Measurements from ENCODE around the gene IGDCC3. TPM values are rescaled to one million over a fixed set of nuclear protein-coding genes. Genes with fewer than 3 reads are reported as not detected.

Gene IGDCC3
- total RNA-seq, 1 experiment from 2014 or later, result 53.5 TPM

DNA sequence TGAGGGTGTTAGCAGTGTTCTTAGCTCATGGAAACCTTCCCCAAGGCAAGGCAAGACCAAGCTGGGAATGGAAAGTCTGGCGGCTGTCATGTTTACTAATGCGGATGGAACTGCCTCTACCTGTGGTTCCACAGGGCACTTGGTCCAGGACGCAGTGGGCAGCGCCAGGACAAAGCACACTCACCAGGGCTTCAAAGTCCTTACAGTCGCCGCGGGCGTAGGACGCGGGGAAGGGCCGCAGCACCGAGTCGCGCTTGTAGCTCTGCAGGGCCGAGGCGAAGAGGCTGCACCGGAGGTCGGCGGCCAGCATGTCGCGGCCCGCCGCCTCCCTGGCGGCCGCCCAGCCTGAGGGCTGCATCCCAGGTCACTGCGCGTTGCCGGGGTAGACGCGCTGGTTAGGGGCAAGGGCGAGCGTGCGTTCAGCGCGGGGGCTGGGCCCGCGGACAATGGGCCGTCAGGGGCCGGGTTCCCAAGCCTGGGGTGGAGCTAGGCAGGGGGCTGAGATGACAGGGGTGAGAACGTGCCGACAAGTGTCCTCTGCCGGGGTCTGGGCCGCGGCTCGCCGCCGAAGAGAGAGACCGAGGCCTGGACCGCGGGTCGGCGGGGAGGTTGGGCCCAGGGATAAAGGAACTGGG, 91.6 kb downstream of the IGDCC3 start (continued):
- TF ChIP-seq, protein P1, sequence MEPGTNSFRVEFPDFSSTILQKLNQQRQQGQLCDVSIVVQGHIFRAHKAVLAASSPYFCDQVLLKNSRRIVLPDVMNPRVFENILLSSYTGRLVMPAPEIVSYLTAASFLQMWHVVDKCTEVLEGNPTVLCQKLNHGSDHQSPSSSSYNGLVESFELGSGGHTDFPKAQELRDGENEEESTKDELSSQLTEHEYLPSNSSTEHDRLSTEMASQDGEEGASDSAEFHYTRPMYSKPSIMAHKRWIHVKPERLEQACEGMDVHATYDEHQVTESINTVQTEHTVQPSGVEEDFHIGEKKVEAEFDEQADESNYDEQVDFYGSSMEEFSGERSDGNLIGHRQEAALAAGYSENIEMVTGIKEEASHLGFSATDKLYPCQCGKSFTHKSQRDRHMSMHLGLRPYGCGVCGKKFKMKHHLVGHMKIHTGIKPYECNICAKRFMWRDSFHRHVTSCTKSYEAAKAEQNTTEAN (CRISPR knock-in tag; IDR thresholded peaks at IDR 0.05), result 0 out of 2 replicates have a peak, but pooled peaks have one; percentile 51

DNA sequence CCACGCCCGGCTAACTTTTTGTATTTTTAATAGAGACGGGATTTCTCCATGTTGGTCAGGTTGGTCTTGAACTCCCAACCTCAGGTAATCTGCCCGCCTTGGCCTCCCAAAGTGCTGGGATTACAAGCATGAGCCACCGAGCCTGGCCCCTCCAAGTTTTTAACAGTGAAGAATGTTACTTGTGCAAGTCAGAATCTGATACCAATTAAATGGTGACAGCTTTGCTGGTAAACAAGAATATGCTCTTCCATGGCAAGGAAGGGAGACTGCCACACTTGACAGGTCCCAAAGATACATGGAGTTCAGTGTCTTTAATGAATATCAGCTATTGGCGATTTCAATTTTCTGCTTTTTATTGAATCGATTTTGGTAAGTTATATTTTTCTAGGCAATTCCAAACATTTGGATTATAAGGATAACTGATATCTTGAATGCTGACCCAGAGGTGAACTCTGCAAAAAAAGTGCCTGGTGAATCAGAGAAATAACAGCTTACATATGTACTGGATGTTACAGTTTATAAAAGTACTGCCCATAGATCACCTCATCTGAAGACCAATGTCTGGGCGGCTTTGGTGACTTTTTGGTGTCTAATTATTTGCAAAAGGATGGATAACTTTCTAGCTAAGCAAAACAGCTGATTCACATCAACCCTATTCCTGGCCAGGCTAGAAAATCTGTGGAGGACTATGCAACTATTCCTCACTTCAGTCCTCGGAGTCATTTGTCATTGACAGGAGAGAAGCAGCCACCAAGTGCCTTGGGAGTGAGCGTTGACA, 92.3 kb downstream of the IGDCC3 start:
- no peaks in the 10 kb centered on the region for H3K9me3 Mint-ChIP-seq
- CTCF ChIA-PET, result interaction anchor here (0.6 to 2.9 kb wide), 19 partner anchors 7 to 277 kb away, joined by 3 to 21 read pairs (median 6); partner anchors contain the start of genes CILP and CLPX
- no peaks in the 10 kb centered on the region for H3K36me3 Mint-ChIP-seq
- no peak overlapping the region for H3K27ac Mint-ChIP-seq
- POLR2A ChIA-PET, result interaction anchor here (0.6 to 2.6 kb wide), 6 partner anchors 12 to 101 kb away, joined by 3 to 16 read pairs (median 6); partner anchors contain the start of genes CLPX and RNU5B-1
- ATAC-seq (no peak), DNase-seq (ENCODE audit: low spot score) (no peak)
- H3K4me3 Mint-ChIP-seq, result peak overlapping the region; percentile 76
- peaks cover 19% of the 10 kb centered on the region for H3K4me1 Mint-ChIP-seq
- peaks cover 36% of the 10 kb centered on the region for H3K27me3 Mint-ChIP-seq (ENCODE audit: low read depth)
- TF ChIP-seq, protein P2, sequence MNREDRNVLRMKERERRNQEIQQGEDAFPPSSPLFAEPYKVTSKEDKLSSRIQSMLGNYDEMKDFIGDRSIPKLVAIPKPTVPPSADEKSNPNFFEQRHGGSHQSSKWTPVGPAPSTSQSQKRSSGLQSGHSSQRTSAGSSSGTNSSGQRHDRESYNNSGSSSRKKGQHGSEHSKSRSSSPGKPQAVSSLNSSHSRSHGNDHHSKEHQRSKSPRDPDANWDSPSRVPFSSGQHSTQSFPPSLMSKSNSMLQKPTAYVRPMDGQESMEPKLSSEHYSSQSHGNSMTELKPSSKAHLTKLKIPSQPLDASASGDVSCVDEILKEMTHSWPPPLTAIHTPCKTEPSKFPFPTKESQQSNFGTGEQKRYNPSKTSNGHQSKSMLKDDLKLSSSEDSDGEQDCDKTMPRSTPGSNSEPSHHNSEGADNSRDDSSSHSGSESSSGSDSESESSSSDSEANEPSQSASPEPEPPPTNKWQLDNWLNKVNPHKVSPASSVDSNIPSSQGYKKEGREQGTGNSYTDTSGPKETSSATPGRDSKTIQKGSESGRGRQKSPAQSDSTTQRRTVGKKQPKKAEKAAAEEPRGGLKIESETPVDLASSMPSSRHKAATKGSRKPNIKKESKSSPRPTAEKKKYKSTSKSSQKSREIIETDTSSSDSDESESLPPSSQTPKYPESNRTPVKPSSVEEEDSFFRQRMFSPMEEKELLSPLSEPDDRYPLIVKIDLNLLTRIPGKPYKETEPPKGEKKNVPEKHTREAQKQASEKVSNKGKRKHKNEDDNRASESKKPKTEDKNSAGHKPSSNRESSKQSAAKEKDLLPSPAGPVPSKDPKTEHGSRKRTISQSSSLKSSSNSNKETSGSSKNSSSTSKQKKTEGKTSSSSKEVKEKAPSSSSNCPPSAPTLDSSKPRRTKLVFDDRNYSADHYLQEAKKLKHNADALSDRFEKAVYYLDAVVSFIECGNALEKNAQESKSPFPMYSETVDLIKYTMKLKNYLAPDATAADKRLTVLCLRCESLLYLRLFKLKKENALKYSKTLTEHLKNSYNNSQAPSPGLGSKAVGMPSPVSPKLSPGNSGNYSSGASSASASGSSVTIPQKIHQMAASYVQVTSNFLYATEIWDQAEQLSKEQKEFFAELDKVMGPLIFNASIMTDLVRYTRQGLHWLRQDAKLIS (CRISPR knock-in tag; IDR thresholded peaks at IDR 0.05; ENCODE audit: borderline replicate concordance), result no peak
- TF ChIP-seq, protein P3, sequence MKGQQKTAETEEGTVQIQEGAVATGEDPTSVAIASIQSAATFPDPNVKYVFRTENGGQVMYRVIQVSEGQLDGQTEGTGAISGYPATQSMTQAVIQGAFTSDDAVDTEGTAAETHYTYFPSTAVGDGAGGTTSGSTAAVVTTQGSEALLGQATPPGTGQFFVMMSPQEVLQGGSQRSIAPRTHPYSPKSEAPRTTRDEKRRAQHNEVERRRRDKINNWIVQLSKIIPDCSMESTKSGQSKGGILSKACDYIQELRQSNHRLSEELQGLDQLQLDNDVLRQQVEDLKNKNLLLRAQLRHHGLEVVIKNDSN (CRISPR knock-in tag; IDR thresholded peaks at IDR 0.05), result no peak
- no peak for TF ChIP-seq SMAD4 (CRISPR knock-in tag; IDR thresholded peaks at IDR 0.05)
- TF ChIP-seq ZNF317 (CRISPR knock-in tag; IDR thresholded peaks at IDR 0.05; ENCODE audit: borderline replicate concordance, low read depth), result no peak
- no peak for TF ChIP-seq TEAD4 (CRISPR knock-in tag; IDR thresholded peaks at IDR 0.05)
- TF ChIP-seq, protein P4, sequence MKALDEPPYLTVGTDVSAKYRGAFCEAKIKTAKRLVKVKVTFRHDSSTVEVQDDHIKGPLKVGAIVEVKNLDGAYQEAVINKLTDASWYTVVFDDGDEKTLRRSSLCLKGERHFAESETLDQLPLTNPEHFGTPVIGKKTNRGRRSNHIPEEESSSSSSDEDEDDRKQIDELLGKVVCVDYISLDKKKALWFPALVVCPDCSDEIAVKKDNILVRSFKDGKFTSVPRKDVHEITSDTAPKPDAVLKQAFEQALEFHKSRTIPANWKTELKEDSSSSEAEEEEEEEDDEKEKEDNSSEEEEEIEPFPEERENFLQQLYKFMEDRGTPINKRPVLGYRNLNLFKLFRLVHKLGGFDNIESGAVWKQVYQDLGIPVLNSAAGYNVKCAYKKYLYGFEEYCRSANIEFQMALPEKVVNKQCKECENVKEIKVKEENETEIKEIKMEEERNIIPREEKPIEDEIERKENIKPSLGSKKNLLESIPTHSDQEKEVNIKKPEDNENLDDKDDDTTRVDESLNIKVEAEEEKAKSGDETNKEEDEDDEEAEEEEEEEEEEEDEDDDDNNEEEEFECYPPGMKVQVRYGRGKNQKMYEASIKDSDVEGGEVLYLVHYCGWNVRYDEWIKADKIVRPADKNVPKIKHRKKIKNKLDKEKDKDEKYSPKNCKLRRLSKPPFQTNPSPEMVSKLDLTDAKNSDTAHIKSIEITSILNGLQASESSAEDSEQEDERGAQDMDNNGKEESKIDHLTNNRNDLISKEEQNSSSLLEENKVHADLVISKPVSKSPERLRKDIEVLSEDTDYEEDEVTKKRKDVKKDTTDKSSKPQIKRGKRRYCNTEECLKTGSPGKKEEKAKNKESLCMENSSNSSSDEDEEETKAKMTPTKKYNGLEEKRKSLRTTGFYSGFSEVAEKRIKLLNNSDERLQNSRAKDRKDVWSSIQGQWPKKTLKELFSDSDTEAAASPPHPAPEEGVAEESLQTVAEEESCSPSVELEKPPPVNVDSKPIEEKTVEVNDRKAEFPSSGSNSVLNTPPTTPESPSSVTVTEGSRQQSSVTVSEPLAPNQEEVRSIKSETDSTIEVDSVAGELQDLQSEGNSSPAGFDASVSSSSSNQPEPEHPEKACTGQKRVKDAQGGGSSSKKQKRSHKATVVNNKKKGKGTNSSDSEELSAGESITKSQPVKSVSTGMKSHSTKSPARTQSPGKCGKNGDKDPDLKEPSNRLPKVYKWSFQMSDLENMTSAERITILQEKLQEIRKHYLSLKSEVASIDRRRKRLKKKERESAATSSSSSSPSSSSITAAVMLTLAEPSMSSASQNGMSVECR (CRISPR knock-in tag; IDR thresholded peaks at IDR 0.05; ENCODE audit: borderline replicate concordance), result no peak
- no peak for TF ChIP-seq KAT7 (CRISPR knock-in tag; IDR thresholded peaks at IDR 0.05; ENCODE audit: borderline replicate concordance)
- TF ChIP-seq, protein P5, sequence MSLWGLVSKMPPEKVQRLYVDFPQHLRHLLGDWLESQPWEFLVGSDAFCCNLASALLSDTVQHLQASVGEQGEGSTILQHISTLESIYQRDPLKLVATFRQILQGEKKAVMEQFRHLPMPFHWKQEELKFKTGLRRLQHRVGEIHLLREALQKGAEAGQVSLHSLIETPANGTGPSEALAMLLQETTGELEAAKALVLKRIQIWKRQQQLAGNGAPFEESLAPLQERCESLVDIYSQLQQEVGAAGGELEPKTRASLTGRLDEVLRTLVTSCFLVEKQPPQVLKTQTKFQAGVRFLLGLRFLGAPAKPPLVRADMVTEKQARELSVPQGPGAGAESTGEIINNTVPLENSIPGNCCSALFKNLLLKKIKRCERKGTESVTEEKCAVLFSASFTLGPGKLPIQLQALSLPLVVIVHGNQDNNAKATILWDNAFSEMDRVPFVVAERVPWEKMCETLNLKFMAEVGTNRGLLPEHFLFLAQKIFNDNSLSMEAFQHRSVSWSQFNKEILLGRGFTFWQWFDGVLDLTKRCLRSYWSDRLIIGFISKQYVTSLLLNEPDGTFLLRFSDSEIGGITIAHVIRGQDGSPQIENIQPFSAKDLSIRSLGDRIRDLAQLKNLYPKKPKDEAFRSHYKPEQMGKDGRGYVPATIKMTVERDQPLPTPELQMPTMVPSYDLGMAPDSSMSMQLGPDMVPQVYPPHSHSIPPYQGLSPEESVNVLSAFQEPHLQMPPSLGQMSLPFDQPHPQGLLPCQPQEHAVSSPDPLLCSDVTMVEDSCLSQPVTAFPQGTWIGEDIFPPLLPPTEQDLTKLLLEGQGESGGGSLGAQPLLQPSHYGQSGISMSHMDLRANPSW (CRISPR knock-in tag; conservative IDR thresholded peaks at IDR 0.05; ENCODE audit: low read depth), result no peak
- TF ChIP-seq ELF4 (CRISPR knock-in tag; IDR thresholded peaks at IDR 0.05; ENCODE audit: low read depth), result no peak
- TF ChIP-seq MXD4 (CRISPR knock-in tag; IDR thresholded peaks at IDR 0.05; ENCODE audit: borderline replicate concordance), result no peak
- TF ChIP-seq OVOL2 (CRISPR knock-in tag; IDR thresholded peaks at IDR 0.05; ENCODE audit: borderline replicate concordance), result no peak
- TF ChIP-seq, protein P6, sequence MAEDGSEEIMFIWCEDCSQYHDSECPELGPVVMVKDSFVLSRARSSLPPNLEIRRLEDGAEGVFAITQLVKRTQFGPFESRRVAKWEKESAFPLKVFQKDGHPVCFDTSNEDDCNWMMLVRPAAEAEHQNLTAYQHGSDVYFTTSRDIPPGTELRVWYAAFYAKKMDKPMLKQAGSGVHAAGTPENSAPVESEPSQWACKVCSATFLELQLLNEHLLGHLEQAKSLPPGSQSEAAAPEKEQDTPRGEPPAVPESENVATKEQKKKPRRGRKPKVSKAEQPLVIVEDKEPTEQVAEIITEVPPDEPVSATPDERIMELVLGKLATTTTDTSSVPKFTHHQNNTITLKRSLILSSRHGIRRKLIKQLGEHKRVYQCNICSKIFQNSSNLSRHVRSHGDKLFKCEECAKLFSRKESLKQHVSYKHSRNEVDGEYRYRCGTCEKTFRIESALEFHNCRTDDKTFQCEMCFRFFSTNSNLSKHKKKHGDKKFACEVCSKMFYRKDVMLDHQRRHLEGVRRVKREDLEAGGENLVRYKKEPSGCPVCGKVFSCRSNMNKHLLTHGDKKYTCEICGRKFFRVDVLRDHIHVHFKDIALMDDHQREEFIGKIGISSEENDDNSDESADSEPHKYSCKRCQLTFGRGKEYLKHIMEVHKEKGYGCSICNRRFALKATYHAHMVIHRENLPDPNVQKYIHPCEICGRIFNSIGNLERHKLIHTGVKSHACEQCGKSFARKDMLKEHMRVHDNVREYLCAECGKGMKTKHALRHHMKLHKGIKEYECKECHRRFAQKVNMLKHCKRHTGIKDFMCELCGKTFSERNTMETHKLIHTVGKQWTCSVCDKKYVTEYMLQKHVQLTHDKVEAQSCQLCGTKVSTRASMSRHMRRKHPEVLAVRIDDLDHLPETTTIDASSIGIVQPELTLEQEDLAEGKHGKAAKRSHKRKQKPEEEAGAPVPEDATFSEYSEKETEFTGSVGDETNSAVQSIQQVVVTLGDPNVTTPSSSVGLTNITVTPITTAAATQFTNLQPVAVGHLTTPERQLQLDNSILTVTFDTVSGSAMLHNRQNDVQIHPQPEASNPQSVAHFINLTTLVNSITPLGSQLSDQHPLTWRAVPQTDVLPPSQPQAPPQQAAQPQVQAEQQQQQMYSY (CRISPR knock-in tag; IDR thresholded peaks at IDR 0.05), result no peak
- TF ChIP-seq NFYB (CRISPR knock-in tag; conservative IDR thresholded peaks at IDR 0.05; ENCODE audit: low read depth), result no peak
- TF ChIP-seq IRF2 (CRISPR knock-in tag; IDR thresholded peaks at IDR 0.05; ENCODE audit: borderline replicate concordance, low read depth), result no peak
- no peak for TF ChIP-seq ETV6 (CRISPR knock-in tag; IDR thresholded peaks at IDR 0.05)
